HEK293 (cell line): ENCODE measurements around the gene ADRA1B.
A peak's percentile ranks its signal among the peaks of the same experiment; 100 is the strongest.

Source experiments
- CTCF ChIA-PET: fragments of 350-600 bp; formaldehyde crosslinking; extraction: SDS; loops from one replicate; lab custom pipeline; 2021; ENCODE audit warnings: antibody characterized with exemption; lab: Yijun Ruan, JAX
- POLR2A ChIA-PET: fragments of 300-600 bp; formaldehyde crosslinking; extraction: SDS; loops from one replicate; lab custom pipeline; 2020; ENCODE audit warnings: antibody characterized with exemption, inconsistent platforms; lab: Yijun Ruan, JAX
- H3K27ac ChIP-seq: fragments of 200-500 bp; sonication (Bioruptor generic); 2 replicates; pipeline ENCODE4 v1.5.1; 2014; ENCODE audit warnings: low read depth, low read length, control low read depth, inconsistent platforms; ENCODE audit errors: extremely low read depth
- H3K36me3 ChIP-seq, 2 experiments: fragments of 200-500 bp in 1 of 2; sonication (Bioruptor generic) in 1 of 2; 1 replicate in 1 of 2; 2 replicates in 1 of 2; pipeline ENCODE4 v1.5.1; 2014 to 2017; ENCODE audit warnings: inconsistent platforms in 2 of 2, low read length in 2 of 2; ENCODE audit not compliant: control insufficient read depth in 2 of 2, insufficient read depth in 1 of 2
- H3K4me1 ChIP-seq: fragments of 200-500 bp; sonication (Bioruptor generic); 2 replicates; pipeline ENCODE4 v1.5.1; 2014; ENCODE audit warnings: mild to moderate bottlenecking, low read length, inconsistent platforms; ENCODE audit not compliant: control insufficient read depth, insufficient read depth
- H3K4me3 ChIP-seq: 2 replicates; pipeline ENCODE4 v1.5.1; 2011; ENCODE audit warnings: low read depth, mild to moderate bottlenecking, control low read depth, low read length, moderate library complexity
- H3K9me3 ChIP-seq: fragments of 200-500 bp; sonication (Bioruptor generic); 2 replicates; pipeline ENCODE4 v1.5.1; 2014; ENCODE audit warnings: low read depth, low read length, inconsistent platforms; ENCODE audit not compliant: control insufficient read depth, insufficient read depth
- CTCF ChIP-seq: fragments of 450-650 bp; formaldehyde crosslinking; IDR thresholded peaks from 2 replicates; pipeline ENCODE4 v1.5.1; 2016; ENCODE audit warnings: missing biosample characterization, missing genetic modification characterization
- HIC1 ChIP-seq: fragments of 450-650 bp; formaldehyde crosslinking; IDR thresholded peaks from 2 replicates; pipeline ENCODE4 v1.5.1; 2016; ENCODE audit warnings: missing biosample characterization, missing genetic modification characterization
- KLF9 ChIP-seq: fragments of 450-650 bp; formaldehyde crosslinking; IDR thresholded peaks from 2 replicates; pipeline ENCODE4 v1.5.1; 2016; ENCODE audit warnings: missing biosample characterization, missing genetic modification characterization, low read depth
- PRDM10 ChIP-seq: fragments of 450-650 bp; formaldehyde crosslinking; IDR thresholded peaks from 2 replicates; pipeline ENCODE4 v1.5.1; 2016; ENCODE audit warnings: missing biosample characterization, missing genetic modification characterization
- SETDB1 ChIP-seq: IDR thresholded peaks from one replicate; pipeline ENCODE4 v1.6.1; 2017; ENCODE audit warnings: mild to moderate bottlenecking, low read length, moderate library complexity, mixed read lengths; ENCODE audit not compliant: insufficient read length
- SP3 ChIP-seq: fragments of 450-650 bp; formaldehyde crosslinking; IDR thresholded peaks from 2 replicates; pipeline ENCODE4 v1.5.1; 2016; ENCODE audit warnings: missing biosample characterization, missing genetic modification characterization
- TSHZ1 ChIP-seq: fragments of 450-650 bp; formaldehyde crosslinking; IDR thresholded peaks from 2 replicates; pipeline ENCODE4 v1.5.1; 2016; ENCODE audit warnings: missing biosample characterization, missing genetic modification characterization, borderline replicate concordance
- WT1 ChIP-seq: fragments of 450-650 bp; formaldehyde crosslinking; IDR thresholded peaks from 2 replicates; pipeline ENCODE4 v1.5.1; 2016; ENCODE audit warnings: missing biosample characterization, missing genetic modification characterization
- YY1 ChIP-seq: fragments of 450-650 bp; formaldehyde crosslinking; IDR thresholded peaks from 2 replicates; pipeline ENCODE4 v1.5.1; 2018; ENCODE audit warnings: missing biosample characterization, missing genetic modification characterization
- YY2 ChIP-seq: fragments of 450-650 bp; formaldehyde crosslinking; IDR thresholded peaks from 2 replicates; pipeline ENCODE4 v1.5.1; 2016; ENCODE audit warnings: missing biosample characterization, missing genetic modification characterization
- ZBTB48 ChIP-seq: fragments of 450-650 bp; formaldehyde crosslinking; IDR thresholded peaks from 2 replicates; pipeline ENCODE4 v1.5.1; 2016; ENCODE audit warnings: missing biosample characterization, missing genetic modification characterization
- ZFP41 ChIP-seq: fragments of 450-650 bp; formaldehyde crosslinking; IDR thresholded peaks from 2 replicates; pipeline ENCODE4 v1.5.1; 2016; ENCODE audit warnings: missing biosample characterization, missing genetic modification characterization, borderline replicate concordance
- ZNF335 ChIP-seq: fragments of 450-650 bp; formaldehyde crosslinking; conservative IDR thresholded peaks from 2 replicates; pipeline ENCODE4 v1.5.1; 2016; ENCODE audit warnings: missing biosample characterization, missing genetic modification characterization
- ZNF37A ChIP-seq: fragments of 450-650 bp; IDR thresholded peaks from 2 replicates; pipeline ENCODE4 v1.5.1; 2018; ENCODE audit warnings: missing biosample characterization, missing genetic modification characterization
- ZNF701 ChIP-seq: fragments of 450-650 bp; formaldehyde crosslinking; IDR thresholded peaks from 2 replicates; pipeline ENCODE4 v1.5.1; 2016; ENCODE audit warnings: missing biosample characterization, missing genetic modification characterization
- ZNF707 ChIP-seq: fragments of 450-650 bp; formaldehyde crosslinking; IDR thresholded peaks from 2 replicates; pipeline ENCODE4 v1.5.1; 2016; ENCODE audit warnings: missing biosample characterization, missing genetic modification characterization
- ZSCAN23 ChIP-seq: fragments of 450-650 bp; formaldehyde crosslinking; IDR thresholded peaks from 2 replicates; pipeline ENCODE4 v1.5.1; 2016; ENCODE audit warnings: missing biosample characterization, missing genetic modification characterization
- TF ChIP-seq, protein P1 (sequence below): fragments of 450-650 bp; formaldehyde crosslinking; optimal IDR thresholded peaks from 2 replicates; pipeline ENCODE3; 2016; ENCODE audit warnings: missing biosample characterization, mild to moderate bottlenecking, missing genetic modification characterization
- TF ChIP-seq, protein P2 (sequence below): fragments of 450-650 bp; formaldehyde crosslinking; IDR thresholded peaks from 2 replicates; pipeline ENCODE4 v1.5.1; 2017; ENCODE audit warnings: missing biosample characterization, missing genetic modification characterization

ADRA1B gene

GRCh38 chr5:159969966-159970365, 53.7 kb downstream of the ADRA1B start (continued):
- TF ChIP-seq YY2 (no peak), ZBTB48 (tag by site-specific recombination) (no peak), ZNF37A (tag by site-specific recombination) (no peak), PRDM10 (no peak), SETDB1 (no peak), TSHZ1 (tag by site-specific recombination) (no peak)
- TF ChIP-seq, all 188 proteins: peak for 0

DNA sequence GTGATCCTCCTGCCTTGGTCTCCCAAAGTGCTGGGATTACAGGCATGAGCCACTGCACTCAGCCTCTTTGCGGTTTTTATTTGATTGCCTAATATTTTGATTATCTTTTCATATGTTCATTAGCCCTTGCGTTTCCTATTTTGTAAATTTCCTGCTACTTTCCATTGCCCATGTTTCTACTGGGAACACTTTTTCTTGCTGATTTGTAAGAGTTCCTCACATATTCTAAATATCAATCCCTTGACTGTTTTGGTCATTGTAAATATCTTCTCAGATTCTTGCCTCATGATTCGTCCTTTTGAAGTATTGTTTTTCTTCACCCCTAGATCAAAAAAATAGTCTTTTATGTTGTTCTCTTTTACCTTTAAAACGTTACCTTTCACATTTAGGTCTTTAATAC, 54.8 kb downstream of the ADRA1B start:
- H3K4me3 ChIP-seq, result no peak overlapping the region
- TF ChIP-seq ZNF701 (tag by site-specific recombination) (no peak), ZFP41 (tag by site-specific recombination) (no peak), ZNF335 (tag by site-specific recombination) (no peak), SP3 (no peak), SETDB1 (no peak)
- TF ChIP-seq, protein P1, sequence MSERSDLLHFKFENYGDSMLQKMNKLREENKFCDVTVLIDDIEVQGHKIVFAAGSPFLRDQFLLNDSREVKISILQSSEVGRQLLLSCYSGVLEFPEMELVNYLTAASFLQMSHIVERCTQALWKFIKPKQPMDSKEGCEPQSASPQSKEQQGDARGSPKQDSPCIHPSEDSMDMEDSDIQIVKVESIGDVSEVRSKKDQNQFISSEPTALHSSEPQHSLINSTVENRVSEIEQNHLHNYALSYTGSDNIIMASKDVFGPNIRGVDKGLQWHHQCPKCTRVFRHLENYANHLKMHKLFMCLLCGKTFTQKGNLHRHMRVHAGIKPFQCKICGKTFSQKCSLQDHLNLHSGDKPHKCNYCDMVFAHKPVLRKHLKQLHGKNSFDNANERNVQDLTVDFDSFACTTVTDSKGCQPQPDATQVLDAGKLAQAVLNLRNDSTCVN, result no peak
- TF ChIP-seq, protein P2, sequence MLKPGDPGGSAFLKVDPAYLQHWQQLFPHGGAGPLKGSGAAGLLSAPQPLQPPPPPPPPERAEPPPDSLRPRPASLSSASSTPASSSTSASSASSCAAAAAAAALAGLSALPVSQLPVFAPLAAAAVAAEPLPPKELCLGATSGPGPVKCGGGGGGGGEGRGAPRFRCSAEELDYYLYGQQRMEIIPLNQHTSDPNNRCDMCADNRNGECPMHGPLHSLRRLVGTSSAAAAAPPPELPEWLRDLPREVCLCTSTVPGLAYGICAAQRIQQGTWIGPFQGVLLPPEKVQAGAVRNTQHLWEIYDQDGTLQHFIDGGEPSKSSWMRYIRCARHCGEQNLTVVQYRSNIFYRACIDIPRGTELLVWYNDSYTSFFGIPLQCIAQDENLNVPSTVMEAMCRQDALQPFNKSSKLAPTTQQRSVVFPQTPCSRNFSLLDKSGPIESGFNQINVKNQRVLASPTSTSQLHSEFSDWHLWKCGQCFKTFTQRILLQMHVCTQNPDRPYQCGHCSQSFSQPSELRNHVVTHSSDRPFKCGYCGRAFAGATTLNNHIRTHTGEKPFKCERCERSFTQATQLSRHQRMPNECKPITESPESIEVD (tag by site-specific recombination), result no peak
- TF ChIP-seq, all 188 proteins: peak for 0
- ChIA-PET POLR2A (no interaction called here), CTCF (interaction anchor here (1.0 to 1.1 kb wide), 2 partner anchors 11 to 16 kb away, joined by 3 to 4 read pairs; no protein-coding TSS in a partner anchor)
- Histone ChIP-seq H3K36me3 (no peaks in the 10 kb centered on the region), H3K9me3 (no peaks in the 10 kb centered on the region), H3K27ac (no peak overlapping the region), H3K4me1 (no peaks in the 10 kb centered on the region)

GRCh38 chr5:159971514-159971913, 55.2 kb downstream of the ADRA1B start:
- Histone ChIP-seq H3K9me3 (no peaks in the 10 kb centered on the region), H3K4me1 (no peaks in the 10 kb centered on the region), H3K4me3 (peak overlapping the region; percentile 4; the same call in 1 of the 2 replicates), H3K36me3 (no peaks in the 10 kb centered on the region), H3K27ac (no peak overlapping the region)
- ChIA-PET CTCF (interaction anchor here (0.8 to 1.4 kb wide), 2 partner anchors 15 to 456 kb away, joined by 3 read pairs; no protein-coding TSS in a partner anchor), POLR2A (no interaction called here)
- TF ChIP-seq CTCF (tag by site-specific recombination), result no peak
- no peak for TF ChIP-seq YY1
- TF ChIP-seq HIC1 (tag by site-specific recombination), result no peak
- TF ChIP-seq ZNF707 (tag by site-specific recombination), result no peak
- TF ChIP-seq WT1, result no peak
- no peak for TF ChIP-seq KLF9 (tag by site-specific recombination)
- TF ChIP-seq ZSCAN23 (tag by site-specific recombination), result no peak
